ENCODE results near the gene ZNF778.

Gene ZNF778

DNA sequence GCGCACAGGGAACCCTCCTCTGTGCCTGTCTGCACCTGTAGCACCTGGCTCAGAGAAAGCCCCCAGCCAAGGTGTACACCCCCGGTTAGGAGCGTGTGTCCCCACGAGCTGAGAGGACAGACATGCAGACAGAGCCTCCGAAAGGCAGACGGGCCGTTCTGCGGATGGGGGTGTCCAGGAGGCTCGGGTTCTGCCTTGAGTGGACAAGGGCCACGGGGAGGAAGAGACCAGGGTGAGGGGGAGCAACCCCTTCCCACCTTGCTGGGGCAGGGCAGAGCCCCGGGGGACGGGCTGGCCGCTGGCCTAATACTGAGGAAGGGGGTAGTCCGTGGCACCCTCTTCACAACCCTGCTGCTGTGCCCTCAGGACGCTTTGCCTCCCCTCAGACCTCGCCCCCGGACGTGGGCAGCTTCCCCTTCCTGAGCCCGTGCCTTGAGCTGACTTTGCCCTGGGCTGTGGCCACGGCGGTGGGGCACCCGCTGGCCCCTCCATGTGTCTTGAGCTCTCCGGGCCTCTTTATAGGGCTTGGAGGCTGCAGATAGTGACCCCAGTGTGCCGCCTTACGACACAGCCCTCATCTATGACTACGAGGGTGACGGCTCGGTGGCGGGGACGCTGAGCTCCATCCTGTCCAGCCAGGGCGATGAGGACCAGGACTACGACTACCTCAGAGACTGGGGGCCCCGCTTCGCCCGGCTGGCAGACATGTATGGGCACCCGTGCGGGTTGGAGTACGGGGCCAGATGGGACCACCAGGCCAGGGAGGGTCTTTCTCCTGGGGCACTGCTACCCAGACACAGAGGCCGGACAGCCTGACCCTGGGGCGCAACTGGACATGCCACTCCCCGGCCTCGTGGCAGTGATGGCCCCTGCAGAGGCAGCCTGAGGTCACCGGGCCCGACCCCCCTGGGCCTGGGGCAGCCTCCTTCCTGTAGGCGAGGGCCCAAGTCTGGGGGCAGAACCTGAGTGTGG is 22.9 kb upstream of the ZNF778 start:
- DNase-seq: no peak

- DNase-seq: no peak
These were observed 21.9 kb upstream of the ZNF778 start for GRCh38 chr16:89195521-89196171.

- no peak for DNase-seq
These were observed 20.4 kb upstream of the ZNF778 start for GRCh38 chr16:89197033-89197632.

DNA sequence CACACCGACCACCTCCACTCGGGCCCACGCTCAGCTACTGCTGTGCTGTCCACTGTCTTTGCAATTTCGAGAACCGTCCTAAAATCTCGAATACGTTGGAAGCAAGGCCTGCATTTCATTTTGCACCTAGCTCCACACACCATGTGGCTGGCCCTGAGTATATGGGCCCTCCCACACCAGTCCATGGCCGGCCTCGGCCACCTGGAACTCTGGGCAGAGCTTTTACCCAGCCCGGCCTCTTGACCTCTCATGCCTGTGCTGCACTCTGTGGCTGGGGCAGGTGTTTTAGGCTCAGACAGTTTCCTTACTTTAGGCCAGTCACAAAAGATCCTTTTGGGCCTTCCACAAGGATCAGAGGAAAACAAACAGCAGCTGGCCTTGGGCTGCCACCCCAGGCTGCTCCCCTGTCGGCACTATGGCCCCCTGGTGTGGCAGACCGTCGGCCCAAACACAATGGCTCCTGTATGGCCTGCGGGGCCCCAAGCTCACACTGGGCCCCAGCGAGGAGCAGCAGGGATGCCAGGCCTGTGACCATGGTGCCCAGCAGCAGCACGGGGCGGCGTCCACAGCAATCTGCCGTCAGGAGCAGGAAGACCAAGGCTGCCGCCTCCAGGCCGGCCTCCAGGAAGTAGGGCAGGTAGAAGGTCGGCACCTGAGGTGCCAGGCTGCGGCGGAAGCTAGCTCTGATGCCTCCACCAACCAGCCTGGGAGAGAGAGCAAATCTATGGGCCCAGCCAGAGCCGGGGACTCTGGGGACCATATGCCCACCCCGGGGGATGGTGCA is 19.7 kb upstream of the ZNF778 start:
- peak; percentile 9 for DNase-seq

- no peak for DNase-seq
These were observed 18.9 kb upstream of the ZNF778 start for GRCh38 chr16:89198417-89199240.

- no peak for DNase-seq
These were observed 18.0 kb upstream of the ZNF778 start for GRCh38 chr16:89199241-89200123.

DNA sequence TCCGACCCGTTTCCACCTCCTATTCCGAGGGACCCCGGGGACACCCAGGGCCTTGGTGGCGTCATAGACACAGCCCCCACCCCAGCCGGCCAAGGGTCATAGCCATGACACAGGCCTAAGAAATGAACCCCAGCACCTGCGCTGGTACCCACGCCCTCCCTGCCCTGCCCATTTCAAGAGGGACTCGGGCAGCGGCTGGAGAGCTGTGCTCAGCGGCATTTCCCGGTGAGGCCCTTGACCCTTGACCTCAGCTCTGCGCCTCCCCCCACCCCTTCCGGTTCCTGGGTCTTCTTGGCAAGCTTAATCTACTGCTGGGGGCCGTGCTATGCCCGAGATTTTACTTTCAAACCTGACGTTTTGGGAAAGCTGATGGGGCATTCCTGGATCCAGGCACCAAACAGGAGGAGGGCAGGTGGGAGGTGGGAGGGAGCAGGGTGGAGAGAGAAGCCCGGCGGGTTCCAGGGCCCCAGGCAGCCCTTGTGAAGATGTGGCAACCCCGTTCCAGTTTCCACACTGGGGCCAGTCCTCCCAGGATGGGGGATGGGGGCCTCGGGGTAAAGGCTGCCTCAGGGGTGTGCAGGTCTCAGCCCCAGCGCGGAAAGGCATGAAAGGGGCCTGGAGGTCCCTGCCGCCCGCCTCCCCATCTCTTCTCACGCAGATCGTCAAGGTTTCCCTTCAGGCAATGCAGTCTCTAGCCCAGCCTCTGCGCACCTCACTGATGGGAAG is 17.2 kb upstream of the ZNF778 start, which contains the start of gene SLC22A31:
Gene SLC22A31 (minus strand): TSS at position 414 of the 726 bp plus-strand sequence. CDS start 36 bp downstream, at position 378.
- peak; percentile 8 for DNase-seq

- no peak for DNase-seq
These were observed 16.6 kb upstream of the ZNF778 start for GRCh38 chr16:89200850-89201411.

DNA sequence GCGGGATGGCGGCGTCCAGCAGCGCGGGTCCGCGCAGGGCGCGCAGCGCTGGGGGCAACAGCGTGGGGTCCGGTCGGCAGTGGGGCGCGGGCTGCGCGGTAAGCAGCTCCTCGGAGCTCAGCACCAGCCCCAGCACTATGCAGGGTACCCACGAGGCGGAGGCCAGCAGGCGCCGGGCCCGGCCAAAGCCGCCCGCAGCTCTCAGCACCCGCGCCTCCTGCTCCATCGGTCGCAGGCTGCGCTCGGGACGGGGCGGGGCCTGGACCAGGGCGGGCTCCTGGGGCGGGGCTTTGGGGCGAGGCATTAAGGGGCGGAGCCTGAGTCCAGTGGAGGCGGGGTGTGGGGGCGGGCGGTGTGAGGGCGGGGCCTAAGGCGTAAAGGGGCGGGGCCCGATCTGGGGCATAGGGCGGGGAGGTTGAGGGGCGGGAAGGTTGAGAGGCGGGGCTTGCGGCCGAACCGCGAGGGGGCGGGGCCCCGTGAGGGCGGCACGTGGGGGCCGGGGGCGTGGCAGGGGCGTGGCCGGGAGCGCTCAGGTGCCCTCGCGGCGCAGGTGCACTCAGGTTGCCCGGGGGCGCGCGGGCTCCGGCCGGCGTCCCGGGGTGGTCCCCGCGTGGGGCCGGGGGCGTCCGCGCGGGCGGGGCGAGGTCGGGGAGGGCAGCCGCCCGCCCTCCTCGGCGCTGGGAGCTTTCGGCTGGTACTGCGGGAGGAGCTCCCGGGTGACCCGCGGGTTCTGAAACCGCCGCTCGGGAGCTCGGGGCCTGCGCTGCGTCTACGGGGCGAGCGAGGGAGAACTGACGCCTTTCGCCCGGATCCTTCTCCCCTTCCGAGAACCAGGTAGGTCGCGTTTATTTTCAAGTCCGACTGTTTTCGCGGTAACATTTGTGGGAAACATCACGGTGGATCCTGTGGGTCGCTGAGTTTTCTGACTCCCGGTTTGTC is 15.8 kb upstream of the ZNF778 start:
- peak; percentile 81 for DNase-seq

DNA sequence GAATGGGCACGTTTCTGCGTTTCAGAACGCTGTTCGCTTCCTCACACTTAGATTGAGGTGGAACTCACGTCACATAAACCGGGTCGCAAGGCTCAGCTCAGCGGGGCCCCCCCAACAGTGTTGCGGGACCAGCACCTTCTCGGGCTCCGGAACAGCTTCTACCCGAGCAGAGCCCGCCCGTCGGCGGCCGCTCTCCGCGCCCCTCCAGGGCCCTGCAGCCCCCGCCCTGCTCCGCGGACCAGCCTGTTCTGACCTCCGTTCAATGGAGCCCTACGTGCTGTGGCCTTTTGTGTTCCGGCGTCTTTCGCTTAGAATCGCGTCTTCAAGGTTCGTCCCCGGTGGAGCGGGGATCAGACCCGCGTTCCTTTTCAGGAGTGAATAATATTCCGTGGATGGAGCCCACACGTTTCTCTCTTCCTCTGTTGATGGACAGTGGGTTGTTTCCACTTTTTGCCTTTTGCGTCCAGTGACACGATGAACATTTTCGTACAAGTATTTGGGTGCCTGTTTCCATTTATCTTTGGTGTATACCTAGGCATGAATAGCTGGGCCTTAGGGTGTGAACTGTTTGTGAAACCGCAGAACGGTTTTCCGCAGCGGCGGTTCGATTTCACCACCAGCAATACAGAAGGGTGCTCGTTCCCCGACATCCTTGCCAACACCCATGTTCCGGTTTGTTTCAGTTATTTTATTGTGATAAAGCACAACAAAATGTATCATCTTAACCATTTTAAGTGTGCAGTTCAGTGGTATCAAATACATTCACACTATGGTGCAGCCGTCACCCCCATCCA is 14.9 kb upstream of the ZNF778 start:
- DNase-seq: no peak

DNA sequence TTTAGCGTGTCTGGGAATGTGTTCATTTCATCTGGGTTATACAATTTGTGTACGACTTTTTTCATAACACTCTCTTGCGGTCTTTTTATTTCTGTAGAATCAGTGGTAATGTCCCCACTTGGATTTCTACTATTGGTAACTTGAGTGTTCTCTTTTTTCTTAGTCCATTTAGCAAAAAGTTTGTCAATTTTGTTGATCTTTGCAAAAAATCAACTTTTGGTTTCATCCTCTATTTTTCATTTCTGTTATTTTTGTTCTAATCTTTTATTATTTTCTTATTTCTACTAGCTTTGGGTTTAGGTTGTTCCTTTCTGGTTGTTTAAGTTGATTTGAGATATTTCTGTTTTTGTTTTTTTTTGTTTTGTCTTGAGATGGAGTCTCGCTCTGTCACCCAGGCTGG is 9.5 kb upstream of the ZNF778 start:
- DNase-seq: no peak

GRCh38 chr16:89209522-89210044 is 7.9 kb upstream of the ZNF778 start:
- no peak for DNase-seq

DNA sequence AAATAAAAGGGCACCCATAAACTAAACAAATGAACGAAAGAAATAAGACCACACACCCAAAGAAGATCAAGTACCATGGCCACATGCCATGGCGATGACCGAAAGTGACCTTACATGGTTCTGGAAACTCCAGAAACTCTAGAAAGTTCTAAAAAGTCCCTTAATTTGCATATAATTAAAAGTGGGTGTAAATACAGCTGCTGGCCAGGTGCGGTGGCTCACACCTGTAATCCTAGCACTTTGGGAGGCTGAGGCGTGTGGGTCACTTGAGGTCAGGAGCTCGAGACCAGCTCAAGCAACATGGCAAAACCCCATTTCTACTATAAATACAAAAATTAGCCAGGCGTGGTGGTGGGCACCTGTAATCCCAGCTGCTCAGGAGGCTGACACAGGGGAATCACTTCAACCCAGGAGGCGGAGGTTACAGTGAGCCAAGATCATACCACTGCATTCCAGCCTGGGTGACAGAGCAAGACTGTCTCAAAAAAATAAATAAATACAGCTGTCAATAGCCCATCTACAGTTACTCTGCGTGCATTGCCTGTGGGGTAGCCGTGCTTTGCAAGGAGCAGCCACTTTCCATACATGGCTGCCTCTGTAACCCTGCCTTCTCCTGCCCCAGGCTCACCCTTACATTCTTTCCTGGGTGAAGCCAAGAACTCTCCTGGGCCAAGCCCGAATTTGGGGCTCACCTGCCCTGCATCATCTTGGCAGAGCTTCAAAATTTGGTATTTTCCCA is 7.2 kb upstream of the ZNF778 start:
- DNase-seq: no peak

DNA sequence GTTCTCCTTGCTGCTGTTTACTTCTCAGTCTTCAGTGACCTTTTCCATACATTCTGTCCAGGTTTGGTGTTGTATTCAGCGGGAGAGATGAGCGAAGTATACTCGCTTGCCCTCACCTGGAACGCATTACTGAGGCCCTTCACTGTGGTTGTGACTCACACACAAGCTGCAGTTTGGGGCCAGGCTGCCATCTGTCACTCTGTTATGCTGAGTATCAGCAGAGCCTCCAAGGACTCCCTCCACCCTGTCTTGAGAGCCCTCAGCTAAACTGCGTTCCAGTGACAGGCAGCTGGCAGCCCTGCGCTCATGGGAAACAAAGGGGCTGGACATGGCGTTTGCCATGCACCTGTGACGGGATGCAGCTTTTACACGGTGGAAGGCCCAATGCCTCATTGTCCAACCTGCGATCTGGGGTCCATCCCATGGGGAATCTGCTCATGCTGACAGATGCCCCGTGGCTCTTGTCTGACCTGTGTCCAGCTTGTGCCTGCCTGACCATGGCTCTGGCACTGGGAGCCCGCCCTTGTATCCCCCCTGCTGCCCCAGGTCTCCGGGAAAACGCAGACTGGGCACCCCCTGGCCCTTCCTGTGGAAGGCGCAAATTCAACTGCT is 6.5 kb upstream of the ZNF778 start:
- peak; percentile 73 for DNase-seq

- DNase-seq: peak; percentile 74
These were observed 977 bp upstream of the ZNF778 start for GRCh38 chr16:89216315-89217137.

DNA sequence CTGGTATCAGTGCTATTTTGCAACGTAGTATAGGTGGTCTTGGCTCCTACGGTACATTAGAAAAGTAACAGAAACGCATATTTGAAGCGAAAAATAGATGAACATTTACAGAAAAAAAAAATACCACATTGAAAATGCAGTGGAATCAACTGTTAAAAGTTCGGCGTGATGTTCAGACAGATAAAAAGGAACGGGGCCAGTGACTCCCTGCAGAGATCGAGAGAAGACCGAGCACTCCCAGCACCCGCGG is 440 bp upstream of the ZNF778 start:
- DNase-seq: no peak
